Mammary epithelial cell (primary cell): ENCODE data around the gene CEACAM19.

Experiments
- CTCF ChIP-seq, 2 donors: IDR thresholded peaks in 1 of 2; conservative IDR thresholded peaks in 1 of 2; 2 replicates each; pipeline ENCODE4 v1.5.1; 2011 to 2012; ENCODE audit warnings: inconsistent platforms in 2 of 2, low read length in 2 of 2, mild to moderate bottlenecking in 2 of 2, control low read depth in 1 of 2, low read depth in 1 of 2; ENCODE audit not compliant: insufficient read depth in 1 of 2; ENCODE audit errors: extremely low read depth in 1 of 2
- EZH2 ChIP-seq: IDR thresholded peaks from 2 replicates; pipeline ENCODE4 v1.6.1; 2012; ENCODE audit warnings: low read length, inconsistent platforms, borderline replicate concordance

- TF ChIP-seq CTCF (conservative IDR thresholded peaks at IDR 0.05 in 1 of 2, IDR thresholded peaks at IDR 0.05 in 1 of 2; ENCODE audit: extremely low read depth in 1 of 2, insufficient read depth in 1 of 2, low read depth in 1 of 2, low read length in 2 of 2) (no peak), EZH2 (no peak)
Measured at GRCh38 chr19:44661904-44662303, 9.4 kb upstream of the CEACAM19 start.
